A549 (cell line): ENCODE data around the gene NHSL2. TPM values are rescaled to one million over a fixed set of nuclear protein-coding genes. Genes with fewer than 3 reads are reported as not detected.

Source experiments
- ATAC-seq, 2 experiments: fragments of 200-7000 bp in 1 of 2; fragments of >200 bp in 1 of 2; cut with Nextera tagmentation in 1 of 2; cut with Tn5 transposase in 1 of 2; 3 replicates each; pipeline versions ENCODE4 v1.8.0 to v1.9.1; 2018 to 2020; ENCODE audit warnings: mild to moderate bottlenecking in 1 of 2, moderate library complexity in 1 of 2
- CTCF ChIA-PET: fragments of 300-600 bp; sonication (Branson Sonifier 250); formaldehyde crosslinking; extraction: SDS; loops from one replicate; lab custom pipeline; 2021; ENCODE audit warnings: antibody characterized with exemption, inconsistent platforms; lab: Yijun Ruan, JAX
- POLR2A ChIA-PET: fragments of 350-600 bp; formaldehyde crosslinking; extraction: SDS; loops from one replicate; lab custom pipeline; 2021; ENCODE audit warnings: antibody characterized with exemption, inconsistent platforms; lab: Yijun Ruan, JAX
- DNase-seq, 2 experiments: peaks; one replicate each; pipeline versions ENCODE4 v3.0.0 to v3.0.0-alpha.2; 2011 to 2016; ENCODE audit warnings: low read depth in 1 of 2, low spot score in 1 of 2
- FAIRE-seq: peaks from 2 replicates; lab custom pipeline; 2011; peaks lifted over from hg19 to GRCh38; lab: Jason Lieb, UNC
- H3K27ac ChIP-seq, 2 experiments: fragments of >200 bp; sonication (Bioruptor Twin); formaldehyde crosslinking; 3 replicates each; pipeline ENCODE4 v1.5.1; 2016 to 2017
- H3K4me1 ChIP-seq: fragments of >200 bp; sonication (Bioruptor Twin); formaldehyde crosslinking; 3 replicates; pipeline ENCODE4 v1.6.1; 2016
- H3K4me2 ChIP-seq: fragments of >200 bp; sonication (Bioruptor Twin); formaldehyde crosslinking; 3 replicates; pipeline ENCODE4 v1.6.1; 2016
- H3K4me3 ChIP-seq: fragments of >200 bp; sonication (Bioruptor Twin); formaldehyde crosslinking; 3 replicates; pipeline ENCODE4 v1.5.1; 2016
- H3K9me3 ChIP-seq: fragments of >200 bp; sonication (Bioruptor Twin); formaldehyde crosslinking; 3 replicates; pipeline ENCODE4 v1.6.1; 2016
- BHLHE40 ChIP-seq: IDR thresholded peaks from 2 replicates; pipeline ENCODE4 v1.6.1; 2012; ENCODE audit warnings: low read depth, low read length, inconsistent platforms
- CBX8 ChIP-seq: fragments of 200-600 bp; sonication (generic); IDR thresholded peaks from 2 replicates; pipeline ENCODE4 v1.6.1; 2016
- CEBPB ChIP-seq, 2 experiments: fragments of >200 bp in 1 of 2; sonication (Bioruptor Twin) in 1 of 2; formaldehyde crosslinking in 1 of 2; IDR thresholded peaks; 2 replicates each; pipeline ENCODE4 v1.6.1; 2012 to 2016
- CHD2 ChIP-seq: fragments of 150-350 bp; IDR thresholded peaks from 2 replicates; pipeline ENCODE4 v1.6.1; 2014; ENCODE audit warnings: low read length; ENCODE audit not compliant: partially characterized antibody
- CTCF ChIP-seq: fragments of >200 bp; sonication (Bioruptor Twin); formaldehyde crosslinking; IDR thresholded peaks from 3 replicates; pipeline ENCODE4 v1.5.1; 2016
- E2F6 ChIP-seq: IDR thresholded peaks from 2 replicates; pipeline ENCODE4 v1.6.1; 2012; ENCODE audit warnings: low read depth, borderline replicate concordance
- EHF ChIP-seq: fragments of 250-450 bp; sonication (Bioruptor Pico); IDR thresholded peaks from 2 replicates; pipeline ENCODE4 v1.5.0; 2020; ENCODE audit warnings: mild to moderate bottlenecking
- ELK1 ChIP-seq: fragments of 150-350 bp; IDR thresholded peaks from 2 replicates; pipeline ENCODE4 v1.6.1; 2014; ENCODE audit warnings: low read depth, mild to moderate bottlenecking, low read length
- EP300 ChIP-seq, 2 experiments: fragments of >200 bp; sonication (Bioruptor Twin); formaldehyde crosslinking; IDR thresholded peaks; 2 replicates in 1 of 2; 3 replicates in 1 of 2; pipeline ENCODE4 v1.6.1; 2016 to 2017
- HDAC2 ChIP-seq: fragments of 200-600 bp; sonication (generic); IDR thresholded peaks from 2 replicates; pipeline ENCODE4 v1.6.1; 2016
- HMGXB4 ChIP-seq: fragments of 250-450 bp; sonication (Bioruptor Pico); IDR thresholded peaks from 2 replicates; pipeline ENCODE4 v1.5.0; 2021; ENCODE audit warnings: mild to moderate bottlenecking, moderate library complexity, borderline replicate concordance
- HOXA7 ChIP-seq: fragments of 250-450 bp; sonication (Bioruptor Pico); IDR thresholded peaks from 2 replicates; pipeline ENCODE4 v1.5.0; 2020; ENCODE audit warnings: mild to moderate bottlenecking, moderate library complexity
- HOXB5 ChIP-seq: fragments of 250-450 bp; sonication (Bioruptor Pico); IDR thresholded peaks from 2 replicates; pipeline ENCODE4 v1.5.0; 2020; ENCODE audit warnings: mild to moderate bottlenecking, moderate library complexity
- KDM1A ChIP-seq: fragments of 200-600 bp; sonication (generic); IDR thresholded peaks from 2 replicates; pipeline ENCODE4 v1.6.1; 2016; ENCODE audit warnings: low read depth, mild to moderate bottlenecking
- MAX ChIP-seq: IDR thresholded peaks from 2 replicates; pipeline ENCODE4 v1.6.1; 2012
- NR3C1 ChIP-seq: fragments of >200 bp; sonication (Bioruptor Twin); formaldehyde crosslinking; IDR thresholded peaks from 3 replicates; pipeline ENCODE4 v1.6.1; 2017
- POLR2A ChIP-seq: IDR thresholded peaks from 2 replicates; pipeline ENCODE4 v1.6.1; 2012; ENCODE audit warnings: mild to moderate bottlenecking, low read length
- RCOR1 ChIP-seq: fragments of 150-350 bp; IDR thresholded peaks from 2 replicates; pipeline ENCODE4 v1.6.1; 2014; ENCODE audit warnings: antibody characterized with exemption, low read length, low read depth
- REST ChIP-seq: fragments of 200-600 bp; sonication (generic); IDR thresholded peaks from 2 replicates; pipeline ENCODE4 v1.6.1; 2016; ENCODE audit warnings: antibody characterized with exemption, mild to moderate bottlenecking, moderate library complexity
- ZNF302 ChIP-seq: fragments of 250-450 bp; sonication (Bioruptor Pico); IDR thresholded peaks from 2 replicates; pipeline ENCODE4 v1.9.0; 2021; ENCODE audit warnings: inconsistent platforms, mild to moderate bottlenecking, moderate library complexity
- WGBS: methylation state at CpG from one replicate; pipeline ENCODE4 v1.1.6; 2017; ENCODE audit errors: missing lambda C conversion rate; 5-methylcytosine and 5-hydroxymethylcytosine counted together
- polyA plus RNA-seq, 4 experiments: library from polyadenylated mRNA; depleted of rRNA in 3 of 4; stranded (reverse); fragments of >200 nt; fragmentation: RNase III in 1 of 4; extraction: RNeasy Plus Mini Kit Qiagen cat#74134 plus additional on column Dnase treatment in 1 of 4; gene quantifications; 2 replicates in 3 of 4; 3 replicates in 1 of 4; pipeline ENCODE4 v1.2.3, GENCODE V29; 2011 to 2017

The NHSL2 gene
- polyA plus RNA-seq, 2 of the 4 experiments (the other 2 are of a cell fraction): 0.26 to 0.48 TPM

GRCh38 chrX:71955530-71956120 is 45.0 kb downstream of the NHSL2 start:
- TF ChIP-seq NR3C1 (no peak), HMGXB4 (CRISPR knock-in tag) (no peak), CEBPB (IDR thresholded peaks at IDR 0.05) (no peak), CTCF (no peak), BHLHE40 (no peak), REST (no peak), EHF (CRISPR knock-in tag) (no peak), RCOR1 (no peak), CHD2 (no peak), POLR2A (no peak), HOXA7 (CRISPR knock-in tag) (no peak), ELK1 (no peak), HOXB5 (CRISPR knock-in tag) (no peak), MAX (no peak), CBX8 (no peak), EP300 (IDR thresholded peaks at IDR 0.05) (no peak), E2F6 (no peak), KDM1A (no peak), ZNF302 (no peak), HDAC2 (no peak)
- Histone ChIP-seq H3K4me3 (no peak overlapping the region), H3K27ac (no peak overlapping the region), H3K9me3 (no peaks in the 10 kb centered on the region; the same call in 2 of the 3 replicates), H3K4me1 (no peaks in the 10 kb centered on the region), H3K4me2 (no peak overlapping the region)
- no peak for DNase-seq
- ChIA-PET CTCF (interaction anchor here (1.7 kb wide), 1 partner anchor 10 kb away, joined by 8 read pairs; no protein-coding TSS in a partner anchor), POLR2A (no interaction called here)
- FAIRE-seq: no peak
- no peak for ATAC-seq
- WGBS: 75% methylated on average over 7 of the region's 7 CpGs
